NCI-H460 (cell line): Measurements from ENCODE around the gene SPINT1. TPM values are rescaled to one million over a fixed set of nuclear protein-coding genes. Genes with fewer than 3 reads are reported as not detected.

Experiments used
- DNase-seq: peaks from one replicate; pipeline ENCODE4 v3.0.0-alpha.2; 2016; ENCODE audit warnings: low read depth; ENCODE audit errors: extremely low read depth
- total RNA-seq: library from RNA; depleted of rRNA; stranded (reverse); fragments of >200 nt; shearing (Covaris generic); gene quantifications from 2 replicates; pipeline ENCODE4 v1.2.3, GENCODE V29; 2014

The SPINT1 gene
- total RNA-seq, 1 experiment from 2014 or later, result 1.7 TPM

DNA sequence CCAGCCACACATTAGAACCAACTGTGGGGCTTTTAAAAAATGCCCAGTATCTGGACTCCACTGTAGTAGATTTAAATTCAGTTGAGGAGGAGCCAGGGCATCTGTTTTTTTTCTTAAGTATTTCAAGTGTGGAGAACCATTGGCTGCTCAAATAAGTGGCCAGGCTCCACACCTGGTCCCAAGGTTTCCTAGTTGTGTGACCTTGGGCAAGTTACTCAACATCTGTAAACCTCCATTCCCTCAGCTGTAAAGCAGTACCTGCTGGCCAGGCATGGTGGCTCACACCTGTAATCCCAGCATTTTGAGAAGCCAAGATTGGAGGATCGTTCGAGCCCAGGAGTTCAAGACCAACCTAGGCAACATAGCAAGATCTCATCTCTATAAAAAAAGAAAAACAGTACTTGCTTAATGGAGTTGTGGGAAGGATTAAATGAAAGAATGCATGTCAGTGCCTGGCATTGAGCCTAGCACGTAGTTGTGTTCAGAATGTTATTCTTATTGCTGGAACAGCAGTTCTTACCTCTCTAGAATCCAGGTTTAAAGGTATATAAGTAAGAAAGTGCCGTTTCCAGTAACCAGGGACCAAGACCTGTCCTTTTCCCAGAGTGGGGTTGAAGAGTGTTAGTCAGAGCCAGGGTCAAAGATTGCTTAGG lies 17.3 kb upstream of the SPINT1 start:
- DNase-seq, result no peak

GRCh38 chr15:40828447-40829036 lies 15.3 kb upstream of the SPINT1 start, which contains the start of gene PPP1R14D:
TSS of gene PPP1R14D (minus strand) at chr15:40828708. CDS start at chr15:40828641, 67 bp downstream.
- DNase-seq, result no peak

DNA sequence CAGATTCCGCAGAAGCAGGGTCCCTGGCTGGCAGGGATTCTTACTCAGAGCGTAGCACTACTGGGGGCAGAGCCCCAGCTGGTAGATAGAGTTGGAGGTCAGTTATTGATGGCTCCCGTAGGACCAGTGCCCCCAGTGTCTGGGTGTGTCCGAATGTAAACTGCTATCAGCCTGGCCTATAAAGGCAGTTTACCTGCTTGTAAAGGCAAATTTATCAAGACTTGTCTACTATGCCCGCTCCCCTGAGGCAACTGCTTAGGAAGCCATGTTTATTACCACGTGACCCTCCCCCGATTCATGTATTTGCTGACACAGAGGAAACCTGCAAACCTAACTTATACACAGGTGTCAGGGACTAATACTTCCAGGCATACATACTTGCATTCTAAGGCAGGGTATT lies 14.7 kb upstream of the SPINT1 start:
- DNase-seq, result no peak

- no peak for DNase-seq
Measured at GRCh38 chr15:40830884-40831283, 13.0 kb upstream of the SPINT1 start.

- no peak for DNase-seq
Measured at GRCh38 chr15:40831861-40832260, 12.0 kb upstream of the SPINT1 start.

DNA sequence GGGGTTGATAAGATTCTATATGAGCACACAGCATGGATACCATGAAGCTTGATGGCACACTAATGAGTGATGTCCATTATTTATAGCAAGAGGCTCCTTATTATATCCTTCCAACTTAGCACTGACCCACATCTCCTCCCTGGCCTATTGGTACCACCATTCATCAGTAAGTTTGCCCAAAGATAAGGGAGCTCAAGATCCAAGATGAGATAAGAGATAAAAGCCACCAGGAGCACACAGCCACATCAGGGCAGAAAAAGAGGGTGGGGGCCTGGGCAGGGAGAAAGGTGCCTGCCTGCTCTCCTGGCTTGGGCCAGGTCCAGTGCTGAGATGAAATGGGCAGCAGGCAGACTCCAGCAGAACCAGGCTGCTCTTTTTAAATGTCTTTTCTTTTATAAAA lies 10.9 kb upstream of the SPINT1 start:
- no peak for DNase-seq

- DNase-seq, result no peak
Measured at GRCh38 chr15:40836020-40836419, 7.8 kb upstream of the SPINT1 start.

DNA sequence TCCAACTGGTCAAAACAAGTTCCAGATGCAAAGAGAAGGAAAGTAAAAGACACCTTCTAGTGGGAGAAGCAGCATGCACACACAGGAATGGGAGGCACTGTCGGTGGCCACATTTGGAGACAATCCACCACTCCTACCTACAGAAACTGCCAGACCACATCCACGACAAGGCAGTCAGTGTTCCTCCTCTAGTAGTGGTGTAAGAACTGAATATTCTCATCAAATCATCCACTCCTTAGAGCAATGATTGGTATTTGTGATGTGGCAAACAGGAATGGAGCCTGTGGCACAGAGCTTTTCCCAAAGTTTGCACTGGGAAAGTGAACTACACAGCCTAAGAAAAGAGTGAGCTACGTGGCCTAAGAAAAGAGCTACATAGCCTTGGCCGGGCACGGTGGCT lies 5.1 kb upstream of the SPINT1 start:
- DNase-seq, result no peak

GRCh38 chr15:40841741-40842140 lies 2.1 kb upstream of the SPINT1 start:
- no peak for DNase-seq

GRCh38 chr15:40843261-40843884 lies 475 bp upstream of the SPINT1 start:
- DNase-seq, result no peak

DNA sequence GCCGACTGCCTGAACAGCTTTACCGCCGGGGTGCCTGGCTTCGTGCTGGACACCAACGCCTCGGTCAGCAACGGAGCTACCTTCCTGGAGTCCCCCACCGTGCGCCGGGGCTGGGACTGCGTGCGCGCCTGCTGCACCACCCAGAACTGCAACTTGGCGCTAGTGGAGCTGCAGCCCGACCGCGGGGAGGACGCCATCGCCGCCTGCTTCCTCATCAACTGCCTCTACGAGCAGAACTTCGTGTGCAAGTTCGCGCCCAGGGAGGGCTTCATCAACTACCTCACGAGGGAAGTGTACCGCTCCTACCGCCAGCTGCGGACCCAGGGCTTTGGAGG lies 815 bp downstream of the SPINT1 start:
- DNase-seq, result no peak

DNA sequence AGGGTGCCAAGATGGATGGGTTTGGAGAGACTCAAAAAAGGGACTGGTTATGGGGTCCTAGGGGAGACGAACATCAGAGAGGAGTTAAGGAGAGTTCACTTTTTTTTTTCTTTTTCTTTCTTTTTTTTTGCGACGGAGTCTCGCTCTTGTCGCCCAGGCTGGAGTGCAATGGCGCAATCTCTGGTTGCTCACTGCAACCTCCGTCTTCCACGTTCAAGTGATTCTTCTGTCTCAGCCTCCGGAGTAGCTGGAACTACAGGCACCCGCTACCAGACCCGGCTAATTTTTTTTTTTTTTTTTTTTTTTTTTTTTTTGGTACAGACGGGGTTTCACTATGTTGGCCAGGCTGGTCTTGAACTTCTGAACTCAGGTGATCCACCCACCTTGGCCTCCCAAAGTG lies 1.2 kb downstream of the SPINT1 start:
- DNase-seq, result no peak

- DNase-seq, result no peak
Measured at GRCh38 chr15:40845511-40846284, 1.9 kb downstream of the SPINT1 start.

DNA sequence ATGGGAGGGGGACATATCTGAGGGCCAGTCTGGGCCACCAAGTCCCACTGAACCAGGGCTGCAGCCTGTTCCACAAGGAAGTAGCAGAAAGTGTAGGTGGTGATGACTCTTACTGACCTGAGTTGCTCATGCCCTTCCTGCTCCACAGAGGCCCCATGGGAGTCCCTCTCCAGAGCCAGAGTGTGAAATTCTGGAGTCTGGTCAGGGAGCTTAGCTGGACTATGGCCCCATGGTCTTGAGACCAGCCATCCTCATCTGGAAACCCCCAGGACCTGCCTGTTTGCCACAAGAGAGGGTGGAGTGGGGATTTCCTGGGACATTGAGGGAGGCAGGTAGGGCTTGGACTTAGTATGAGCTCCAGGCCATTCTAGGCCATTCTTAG lies 3.0 kb downstream of the SPINT1 start:
- no peak for DNase-seq

DNA sequence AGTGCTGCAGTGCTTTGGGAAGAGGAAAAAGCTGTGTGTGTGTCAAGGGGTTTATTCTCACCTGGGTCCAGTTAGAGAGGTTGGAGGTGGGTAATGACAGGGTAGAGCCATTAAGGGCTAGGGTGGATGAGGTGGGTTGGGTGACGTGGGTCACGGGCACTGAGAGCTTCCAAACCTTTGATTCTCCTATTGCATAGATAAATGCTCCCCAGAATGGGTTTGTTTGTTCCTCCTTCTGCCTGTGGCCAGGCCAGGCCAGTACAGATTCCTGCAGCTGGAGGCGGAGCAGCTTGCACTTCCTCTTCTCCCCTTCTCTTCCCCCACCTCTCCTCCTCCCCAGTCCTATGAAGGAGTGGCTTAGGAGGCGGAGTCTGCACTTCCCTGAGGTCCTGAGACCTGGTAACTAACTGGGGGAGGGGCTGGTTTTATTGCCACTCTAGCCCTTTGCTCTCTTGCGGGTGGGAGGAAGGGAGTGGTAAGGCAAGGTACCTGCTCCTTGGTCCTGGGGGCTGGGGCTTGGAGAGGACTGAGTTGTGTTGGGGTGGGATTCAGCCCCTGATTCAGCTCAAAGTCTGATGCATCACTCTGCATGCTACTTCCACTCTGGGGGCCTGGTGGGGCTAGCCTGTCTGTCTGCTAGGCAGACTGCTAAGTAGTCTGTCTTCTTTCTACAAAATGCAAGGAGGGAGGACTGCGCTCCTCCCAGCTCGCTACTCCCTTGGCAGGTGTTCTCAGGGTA lies 3.5 kb downstream of the SPINT1 start:
- no peak for DNase-seq

DNA sequence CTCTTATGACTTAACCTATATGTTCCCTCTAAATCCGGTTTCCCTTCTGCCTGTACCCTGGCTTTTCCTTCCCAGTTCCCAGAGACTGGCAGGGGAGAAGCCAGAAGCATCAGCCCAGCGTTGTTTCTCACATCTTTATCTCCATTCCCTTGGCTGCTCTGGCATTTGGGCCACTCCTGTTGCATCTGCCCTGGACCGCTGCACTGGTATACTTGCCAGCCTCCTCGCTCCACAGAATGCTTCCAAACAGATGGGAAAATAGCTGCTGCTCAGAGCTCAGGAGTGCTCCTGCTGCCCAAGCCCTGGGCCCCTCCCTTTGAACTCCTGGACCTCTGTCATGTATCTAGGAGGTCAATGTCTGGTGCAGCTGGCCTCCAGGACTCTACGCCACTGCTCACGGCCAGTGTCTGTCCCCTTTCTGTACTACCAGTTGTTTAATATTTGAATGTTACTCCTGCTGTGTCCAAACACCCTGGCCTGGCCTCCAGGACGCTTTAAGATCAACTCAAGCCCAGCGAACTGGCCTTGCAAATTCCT lies 6.8 kb downstream of the SPINT1 start:
- no peak for DNase-seq

DNA sequence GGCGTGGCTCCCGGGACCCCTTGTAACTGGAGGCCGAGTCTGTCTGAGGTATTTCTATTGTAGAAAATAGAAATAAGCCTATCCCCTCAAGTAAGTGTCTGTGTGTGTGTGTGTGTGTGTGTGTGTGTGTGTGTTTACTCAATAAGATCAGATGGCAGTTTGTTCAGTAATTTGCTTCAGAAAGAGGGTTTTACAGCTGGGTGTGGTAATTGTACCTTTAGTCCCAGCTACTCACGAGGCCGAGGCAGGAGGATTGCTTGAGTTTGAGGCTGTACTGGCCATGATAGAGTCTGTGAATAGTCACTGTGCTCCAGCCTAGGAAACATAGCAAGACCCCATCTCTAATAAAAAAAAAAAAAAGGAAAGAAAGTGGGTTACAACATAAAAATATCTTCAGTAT lies 8.7 kb downstream of the SPINT1 start:
- DNase-seq, result no peak

DNA sequence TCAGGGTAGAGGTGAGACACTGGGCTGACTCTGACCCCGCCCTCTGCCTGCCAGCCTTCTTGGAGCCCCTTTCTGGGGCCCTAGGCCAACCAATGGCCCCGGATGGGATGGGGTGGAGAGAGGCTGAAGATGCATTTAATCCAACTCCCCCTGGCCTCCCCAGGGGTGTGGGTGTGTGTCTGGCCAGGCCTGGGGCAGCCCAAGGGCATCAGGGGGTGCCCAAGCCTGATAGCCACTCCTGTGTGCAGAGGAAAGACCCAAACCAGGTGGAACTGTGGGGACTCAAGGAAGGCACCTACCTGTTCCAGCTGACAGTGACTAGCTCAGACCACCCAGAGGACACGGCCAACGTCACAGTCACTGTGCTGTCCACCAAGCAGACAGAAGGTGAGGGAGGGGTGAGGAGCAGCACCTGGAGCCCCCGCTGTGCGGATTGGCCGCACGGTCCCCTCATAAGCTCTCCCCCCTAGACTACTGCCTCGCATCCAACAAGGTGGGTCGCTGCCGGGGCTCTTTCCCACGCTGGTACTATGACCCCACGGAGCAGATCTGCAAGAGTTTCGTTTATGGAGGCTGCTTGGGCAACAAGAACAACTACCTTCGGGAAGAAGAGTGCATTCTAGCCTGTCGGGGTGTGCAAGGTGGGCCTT lies 9.5 kb downstream of the SPINT1 start:
- no peak for DNase-seq

GRCh38 chr15:40854161-40854560 lies 10.3 kb downstream of the SPINT1 start:
- no peak for DNase-seq

- no peak for DNase-seq
Measured at GRCh38 chr15:40855706-40856234, 11.9 kb downstream of the SPINT1 start.
